ENCODE results near the gene AUH. TPM values are rescaled to one million over a fixed set of nuclear protein-coding genes. Genes with fewer than 3 reads are reported as not detected.

Gene AUH
- total RNA-seq, 1 donor from 2014 or later: 8.8 TPM

- no peak for DNase-seq (ENCODE audit: low read depth, low spot score)
Measured at GRCh38 chr9:91340395-91340967, 21.2 kb downstream of the AUH start.

- DNase-seq (ENCODE audit: low read depth, low spot score): no peak
Measured at GRCh38 chr9:91338681-91339080, 23.0 kb downstream of the AUH start.

GRCh38 chr9:91336786-91337185 is 24.9 kb downstream of the AUH start:
- no peak for DNase-seq (ENCODE audit: low read depth, low spot score)

DNA sequence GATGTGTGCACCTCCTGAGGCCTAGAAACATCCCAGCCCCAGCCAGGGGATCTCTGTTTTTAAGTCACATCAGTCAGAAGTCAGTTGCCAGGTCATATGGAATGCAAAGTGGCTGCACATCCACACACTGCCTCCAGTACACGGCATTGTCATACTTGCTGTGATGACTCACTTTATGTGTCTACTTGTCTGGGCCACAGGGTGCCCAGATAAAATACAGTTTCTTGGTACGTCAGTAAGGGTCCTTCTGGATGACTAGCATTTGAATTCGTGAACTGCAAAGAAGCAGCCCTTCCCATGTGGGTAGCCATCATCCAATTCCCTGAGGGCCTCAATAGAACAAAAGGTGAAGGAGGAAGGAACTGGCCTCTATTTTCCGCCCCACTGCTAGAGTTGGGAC is 27.7 kb downstream of the AUH start:
- no peak for DNase-seq (ENCODE audit: low read depth, low spot score)

DNA sequence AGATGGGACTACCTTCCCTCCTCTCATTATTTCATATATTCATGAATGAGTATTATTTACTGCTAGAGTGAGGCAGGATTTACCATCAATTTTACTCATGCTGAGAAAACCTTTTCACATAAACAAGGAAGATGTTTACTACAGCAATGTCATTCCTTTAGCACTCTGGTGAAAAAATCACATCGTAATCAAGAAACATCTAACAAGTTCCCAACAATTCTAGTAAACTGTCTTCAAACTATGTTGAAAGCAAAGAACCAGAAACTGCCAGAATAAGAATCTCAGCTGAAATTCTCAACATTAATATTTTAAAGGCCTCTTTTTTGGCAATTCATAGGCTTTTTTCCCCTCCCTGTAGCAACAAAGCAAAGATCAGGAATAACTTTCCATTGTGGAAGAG is 28.2 kb downstream of the AUH start:
- no peak for DNase-seq (ENCODE audit: low read depth, low spot score)

- DNase-seq (ENCODE audit: low read depth, low spot score): no peak
Measured at GRCh38 chr9:91332546-91333231, 29.0 kb downstream of the AUH start.

- no peak for DNase-seq (ENCODE audit: low read depth, low spot score)
Measured at GRCh38 chr9:91331849-91332248, 29.9 kb downstream of the AUH start.

GRCh38 chr9:91328186-91328585 is 33.5 kb downstream of the AUH start:
- DNase-seq (ENCODE audit: low read depth, low spot score): no peak

DNA sequence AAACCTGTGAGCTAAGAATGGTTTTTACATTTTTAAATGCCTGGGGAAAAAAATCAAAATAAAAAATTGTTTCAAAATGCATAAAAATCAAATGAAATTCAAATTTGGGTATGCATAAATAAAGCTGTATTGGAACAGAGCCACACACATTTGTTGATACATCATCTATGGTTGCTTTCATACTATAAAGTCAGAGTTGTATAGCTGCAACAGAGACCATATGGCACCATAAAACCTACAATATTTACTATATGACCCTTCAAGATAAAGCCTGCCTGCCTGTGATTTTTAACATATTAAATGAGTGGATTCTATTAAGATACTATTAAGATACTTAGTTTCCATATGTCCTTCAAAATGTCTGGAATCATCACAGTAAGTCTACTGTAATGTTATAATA is 40.0 kb downstream of the AUH start:
- no peak for DNase-seq (ENCODE audit: low read depth, low spot score)

DNA sequence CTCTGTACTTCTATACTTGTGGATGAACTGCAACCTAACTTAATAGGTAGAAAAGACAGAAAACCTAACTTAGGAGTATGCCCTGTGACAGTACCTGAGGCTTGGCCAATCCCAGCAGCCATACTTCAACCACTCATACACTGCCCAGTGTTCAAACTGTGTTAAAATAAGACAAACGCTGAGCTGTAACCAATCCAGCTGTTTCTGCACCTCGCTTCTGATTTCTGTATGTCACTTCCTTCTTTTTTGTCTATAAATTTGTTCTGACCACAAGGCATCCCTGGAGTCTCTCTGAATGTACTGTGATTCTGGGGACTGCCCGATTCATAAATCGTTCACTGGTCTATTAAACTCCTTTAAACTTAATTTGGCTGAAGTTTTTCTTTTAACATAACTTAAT is 41.4 kb downstream of the AUH start:
- DNase-seq (ENCODE audit: low read depth, low spot score): no peak

- no peak for DNase-seq (ENCODE audit: low read depth, low spot score)
Measured at GRCh38 chr9:91316093-91316492, 45.6 kb downstream of the AUH start.

DNA sequence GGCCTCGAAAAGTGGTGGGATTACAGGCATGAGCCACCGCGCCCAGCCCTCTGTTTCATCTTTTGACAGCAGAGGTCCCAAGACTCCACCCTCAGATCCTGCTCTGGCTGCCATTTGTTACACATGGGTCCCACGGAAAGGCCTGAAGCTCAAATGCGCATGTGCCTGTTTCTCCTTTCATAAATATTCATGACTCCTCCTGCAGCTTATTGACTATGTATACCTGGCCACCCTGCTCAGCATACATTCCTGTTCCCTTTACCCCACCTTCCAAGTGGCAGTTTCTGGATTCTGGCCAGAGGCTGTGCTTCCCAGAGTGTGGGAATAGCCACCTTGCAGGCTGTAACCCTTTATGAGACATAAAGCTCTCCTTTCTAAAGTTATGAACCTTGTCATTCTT is 46.5 kb downstream of the AUH start:
- no peak for DNase-seq (ENCODE audit: low read depth, low spot score)

DNA sequence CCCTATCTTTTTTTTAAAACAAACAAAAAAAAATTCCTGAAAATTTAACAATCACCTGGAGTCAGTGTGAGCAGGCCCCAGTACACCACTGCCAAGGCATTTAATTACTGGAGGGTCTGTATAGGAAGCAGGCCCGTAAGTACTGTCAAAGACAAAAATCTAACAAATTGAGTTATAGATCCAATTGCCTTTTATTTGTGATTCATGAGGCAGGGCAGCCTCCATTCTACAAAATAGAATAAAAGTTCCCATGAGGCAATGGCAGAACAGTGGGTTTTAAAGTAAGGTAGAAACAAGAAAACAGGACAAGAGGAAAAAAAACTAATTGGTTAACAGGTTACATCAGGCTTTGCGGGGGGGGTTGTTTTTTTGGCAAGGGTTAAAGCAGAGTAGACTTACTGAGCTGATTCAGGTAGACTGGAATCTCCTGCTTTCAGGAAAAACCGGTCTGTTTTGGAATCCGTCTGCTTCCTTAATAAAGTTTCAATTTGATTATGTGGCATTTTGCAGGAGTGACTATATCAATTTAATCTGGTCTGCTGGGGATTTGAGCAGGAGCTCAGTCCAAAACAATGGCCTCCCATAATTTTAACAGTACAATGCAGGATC is 48.9 kb downstream of the AUH start:
- no peak for DNase-seq (ENCODE audit: low read depth, low spot score)

- no peak for DNase-seq (ENCODE audit: low read depth, low spot score)
Measured at GRCh38 chr9:91310037-91310436, 51.7 kb downstream of the AUH start.

- DNase-seq (ENCODE audit: low read depth, low spot score): no peak
Measured at GRCh38 chr9:91308191-91308590, 53.5 kb downstream of the AUH start.

- DNase-seq (ENCODE audit: low read depth, low spot score): no peak
Measured at GRCh38 chr9:91307279-91307678, 54.4 kb downstream of the AUH start.

- DNase-seq (ENCODE audit: low read depth, low spot score): no peak
Measured at GRCh38 chr9:91306296-91306630, 55.5 kb downstream of the AUH start.

DNA sequence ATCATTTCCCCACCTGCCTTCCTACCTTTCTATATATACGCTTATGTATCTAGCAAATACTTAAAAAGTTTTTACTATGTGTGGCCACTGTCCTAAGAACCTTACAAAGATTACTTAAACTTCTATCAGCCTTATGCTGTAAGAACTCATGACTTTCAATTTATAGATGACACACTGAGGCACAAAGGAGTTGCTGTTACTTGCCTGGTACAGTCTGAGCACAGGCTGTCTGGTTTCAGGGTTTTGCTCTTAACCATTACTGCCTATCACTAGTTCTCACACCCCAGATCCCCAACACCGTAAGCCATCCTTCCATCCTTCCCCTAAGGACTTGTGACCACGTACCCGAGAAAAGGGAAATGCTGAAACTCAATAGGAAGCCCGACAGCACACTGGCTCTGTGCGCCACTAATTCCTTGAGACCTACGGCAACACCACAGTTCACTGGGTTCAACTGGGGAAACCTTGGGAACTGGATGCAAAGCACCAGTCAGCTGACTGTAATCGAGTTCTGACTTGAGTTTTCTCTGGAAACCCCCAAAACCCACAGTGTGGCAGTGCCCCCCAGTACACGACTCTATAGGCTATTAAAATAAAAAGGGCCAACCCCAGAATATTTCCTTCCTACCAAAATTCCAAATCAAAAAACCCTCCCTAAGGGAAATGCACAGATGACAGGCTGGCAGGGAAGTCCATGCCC is 56.0 kb downstream of the AUH start:
- DNase-seq (ENCODE audit: low read depth, low spot score): no peak

DNA sequence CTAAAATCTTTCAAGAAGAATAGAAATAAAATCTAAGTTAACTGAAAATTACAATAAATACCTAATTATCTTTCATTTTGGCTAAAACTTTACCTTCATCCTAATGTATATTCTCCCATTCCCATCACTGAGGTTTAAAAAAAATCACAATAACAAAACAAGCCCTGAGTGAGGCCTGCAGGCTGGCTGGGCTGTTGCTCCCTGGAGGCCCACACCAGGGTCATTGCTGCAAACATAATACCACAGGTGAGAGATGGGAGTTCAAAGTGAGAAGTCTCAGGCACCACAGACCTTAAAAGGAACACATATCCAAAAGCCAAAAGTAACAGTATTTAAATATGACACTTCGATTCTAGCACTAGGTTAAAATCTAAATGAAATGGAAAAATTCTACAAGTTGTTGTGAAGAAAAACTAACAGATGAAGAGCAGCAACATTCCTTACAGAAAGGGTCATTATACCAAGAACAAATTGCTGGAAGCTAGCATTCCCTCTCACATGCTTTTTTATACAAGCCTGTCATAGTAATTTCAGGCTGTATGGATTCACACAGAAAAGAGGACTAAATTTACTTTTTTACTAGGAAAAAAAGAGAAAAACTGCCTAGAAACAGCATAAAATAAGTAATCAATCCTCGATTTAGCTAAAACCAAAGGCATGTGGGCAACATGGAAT is 57.8 kb downstream of the AUH start:
- no peak for DNase-seq (ENCODE audit: low read depth, low spot score)

- peak; percentile 39 for DNase-seq (ENCODE audit: low read depth, low spot score)
Measured at GRCh38 chr9:91302831-91303230, 58.9 kb downstream of the AUH start.

- no peak for DNase-seq (ENCODE audit: low read depth, low spot score)
Measured at GRCh38 chr9:91301161-91301560, 60.6 kb downstream of the AUH start.

DNA sequence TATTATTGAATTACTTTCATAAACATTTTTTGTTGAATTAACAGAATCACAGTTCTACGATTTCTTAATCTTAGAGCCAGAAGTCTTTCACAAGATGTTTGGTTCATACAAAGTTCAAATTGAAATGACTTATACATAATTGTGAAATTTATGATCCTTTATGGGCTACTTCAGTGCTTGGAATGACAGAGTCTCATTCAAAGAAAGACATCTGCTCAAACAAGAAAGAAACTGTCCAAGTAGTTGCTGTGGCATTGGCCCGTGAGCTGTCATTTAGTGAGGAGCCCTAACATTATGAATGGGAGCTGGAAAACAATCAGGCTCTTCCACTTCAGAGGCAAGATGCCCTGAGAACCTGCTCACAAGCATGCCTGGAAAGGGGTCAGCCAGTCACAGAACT is 63.4 kb downstream of the AUH start:
- DNase-seq (ENCODE audit: low read depth, low spot score): no peak

Measured in pulmonary artery endothelial cell (primary cell).